Tibial nerve (tissue), 4 donors: ENCODE data around the gene MLLT1.

Experiments
- EP300 ChIP-seq, 2 donors: sonication (generic); formaldehyde crosslinking; IDR thresholded peaks; one replicate each; pipeline ENCODE4 v1.6.1; 2017; ENCODE audit warnings: antibody characterized with exemption in 2 of 2, mild to moderate bottlenecking in 1 of 2
- POLR2A ChIP-seq, 2 donors: fragments of 450-650 bp; IDR thresholded peaks; one replicate each; pipeline ENCODE4 v1.6.1; 2017; ENCODE audit warnings: antibody characterized with exemption in 2 of 2, mild to moderate bottlenecking in 2 of 2, moderate library complexity in 2 of 2
- TF ChIP-seq, protein P1 (sequence below), 5 experiments: fragments of 200-600 bp in 3 of 5; fragments of 450-650 bp in 2 of 5; sonication (generic) in 3 of 5; IDR thresholded peaks; one replicate each; pipeline ENCODE4 v1.5.1; 2016 to 2019; ENCODE audit warnings: antibody characterized with exemption in 5 of 5, mild to moderate bottlenecking in 3 of 5, moderate library complexity in 2 of 5

DNA sequence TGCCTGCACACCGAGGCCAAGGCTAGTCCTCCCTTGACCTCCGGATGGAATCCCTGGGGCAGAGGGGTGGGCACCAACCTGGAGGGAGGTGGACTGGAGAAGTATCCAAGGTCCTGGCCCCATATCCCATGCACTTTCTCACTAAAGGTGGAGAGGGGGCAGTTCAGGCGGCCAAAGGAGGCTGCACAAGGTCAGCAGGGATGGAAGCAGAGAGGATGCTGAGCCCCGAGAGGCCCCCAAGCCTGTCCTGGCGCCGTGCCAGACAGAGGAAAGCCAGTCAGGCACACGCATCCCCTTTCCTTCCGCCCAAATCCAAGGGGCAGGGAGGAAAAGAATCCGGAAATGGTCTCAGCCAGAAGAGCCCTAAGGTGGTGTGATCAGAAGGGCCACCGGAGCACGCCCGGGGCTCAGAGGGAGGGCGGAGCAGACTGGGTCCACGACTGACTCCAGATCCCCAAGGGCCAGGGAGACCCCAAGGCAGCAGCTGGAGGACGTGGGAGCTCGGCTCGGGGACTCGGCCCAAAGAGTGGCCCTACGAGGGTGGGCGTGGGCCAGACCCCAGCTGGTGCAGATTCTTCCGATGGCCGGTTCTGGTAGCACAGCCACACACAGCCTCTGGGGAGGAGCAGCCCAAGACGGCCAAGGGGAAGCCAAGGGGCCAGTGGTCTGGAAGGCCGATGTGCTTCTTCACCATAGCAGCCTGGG, 60.0 kb downstream of the MLLT1 start:
- TF ChIP-seq POLR2A (IDR thresholded peaks at IDR 0.05) (no peak), EP300 (IDR thresholded peaks at IDR 0.05) (no peak)
- TF ChIP-seq, protein P1, sequence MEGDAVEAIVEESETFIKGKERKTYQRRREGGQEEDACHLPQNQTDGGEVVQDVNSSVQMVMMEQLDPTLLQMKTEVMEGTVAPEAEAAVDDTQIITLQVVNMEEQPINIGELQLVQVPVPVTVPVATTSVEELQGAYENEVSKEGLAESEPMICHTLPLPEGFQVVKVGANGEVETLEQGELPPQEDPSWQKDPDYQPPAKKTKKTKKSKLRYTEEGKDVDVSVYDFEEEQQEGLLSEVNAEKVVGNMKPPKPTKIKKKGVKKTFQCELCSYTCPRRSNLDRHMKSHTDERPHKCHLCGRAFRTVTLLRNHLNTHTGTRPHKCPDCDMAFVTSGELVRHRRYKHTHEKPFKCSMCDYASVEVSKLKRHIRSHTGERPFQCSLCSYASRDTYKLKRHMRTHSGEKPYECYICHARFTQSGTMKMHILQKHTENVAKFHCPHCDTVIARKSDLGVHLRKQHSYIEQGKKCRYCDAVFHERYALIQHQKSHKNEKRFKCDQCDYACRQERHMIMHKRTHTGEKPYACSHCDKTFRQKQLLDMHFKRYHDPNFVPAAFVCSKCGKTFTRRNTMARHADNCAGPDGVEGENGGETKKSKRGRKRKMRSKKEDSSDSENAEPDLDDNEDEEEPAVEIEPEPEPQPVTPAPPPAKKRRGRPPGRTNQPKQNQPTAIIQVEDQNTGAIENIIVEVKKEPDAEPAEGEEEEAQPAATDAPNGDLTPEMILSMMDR (IDR thresholded peaks at IDR 0.05): no peak
